Esophagus muscularis mucosa (tissue), 4 donors: ENCODE measurements around the gene CDH6. TPM values are rescaled to one million over a fixed set of nuclear protein-coding genes. Genes with fewer than 3 reads are reported as not detected.

Source experiments
- DNase-seq: peaks from one replicate; pipeline ENCODE4 v3.0.0-alpha.2; 2017; ENCODE audit errors: extremely low spot score
- H3K27ac ChIP-seq, 4 donors: fragments of 200-600 bp; sonication (generic); replicated peaks in 1 of 4; 1 replicate in 3 of 4; 2 replicates in 1 of 4; pipeline ENCODE4 v1.5.1; 2016 to 2019; ENCODE audit warnings: mild to moderate bottlenecking in 1 of 4
- H3K27me3 ChIP-seq, 4 donors: fragments of 200-600 bp; sonication (generic); one replicate each; pipeline versions ENCODE4 v1.5.1 to v1.6.0; 2016 to 2019
- H3K36me3 ChIP-seq, 4 donors: fragments of 200-600 bp; sonication (generic); one replicate each; pipeline ENCODE4 v1.5.1; 2016 to 2019
- H3K4me1 ChIP-seq, 4 donors: fragments of 200-600 bp; sonication (generic); one replicate each; pipeline ENCODE4 v1.5.1; 2016 to 2019
- H3K4me3 ChIP-seq, 4 donors: fragments of 200-600 bp; sonication (generic); 1 replicate in 2 of 4; 2 replicates in 2 of 4; pipeline ENCODE4 v1.5.1; 2016 to 2019; ENCODE audit warnings: mild to moderate bottlenecking in 4 of 4, moderate library complexity in 1 of 4
- H3K9me3 ChIP-seq, 4 donors: fragments of 200-600 bp; sonication (generic); 1 replicate in 3 of 4; 2 replicates in 1 of 4; pipeline ENCODE4 v1.5.1; 2016 to 2019
- EP300 ChIP-seq: sonication (generic); formaldehyde crosslinking; IDR thresholded peaks from one replicate; pipeline ENCODE4 v1.6.1; 2017; ENCODE audit warnings: antibody characterized with exemption
- POLR2A ChIP-seq: fragments of 450-650 bp; IDR thresholded peaks from one replicate; pipeline ENCODE4 v1.6.1; 2017; ENCODE audit warnings: antibody characterized with exemption, moderate library complexity, mild to moderate bottlenecking, low read depth
- POLR2AphosphoS5 ChIP-seq, 2 donors: sonication (generic); formaldehyde crosslinking; IDR thresholded peaks; one replicate each; pipeline ENCODE4 v1.6.1; 2017; ENCODE audit warnings: antibody characterized with exemption in 2 of 2
- WGBS: methylation state at CpG from one replicate; pipeline ENCODE4 v1.1.5; 2018; 5-methylcytosine and 5-hydroxymethylcytosine counted together
- intact Hi-C: fragments of 100-400 bp; cut with DNase I; formaldehyde crosslinking; loops from one replicate; pipeline ENCODE4 v1.15.1; 2023
- total RNA-seq, 4 donors: library from RNA; depleted of rRNA; stranded (reverse); fragments of >200 nt; gene quantifications; one replicate each; pipeline versions ENCODE4 v1.1.0 to v1.2.1, GENCODE V29; 2016
- TF ChIP-seq, protein P1 (sequence below), 3 experiments: fragments of 200-600 bp in 2 of 3; fragments of 450-650 bp in 1 of 3; sonication (generic) in 2 of 3; IDR thresholded peaks; one replicate each; pipeline ENCODE4 v1.5.1; 2017 to 2019; ENCODE audit warnings: antibody characterized with exemption in 3 of 3, mild to moderate bottlenecking in 2 of 3, moderate library complexity in 1 of 3

The CDH6 gene
- total RNA-seq, 4 donors from 2014 or later: 0.83 to 5.3 (median 3.9) TPM

GRCh38 chr5:31186672-31187267, 6.7 kb upstream of the CDH6 start:
- intact Hi-C loops: no loop called here
- Histone ChIP-seq H3K27me3 (peaks cover 0 to 5% (median 0%) of the 10 kb centered on the region in 4 donors), H3K9me3 (no peaks in the 10 kb centered on the region), H3K4me1 (no peaks in the 10 kb centered on the region), H3K27ac (no peak overlapping the region), H3K36me3 (no peaks in the 10 kb centered on the region), H3K4me3 (no peak overlapping the region)
- 30% methylated on average over 5 of the region's 5 CpGs for WGBS
- no peak for DNase-seq
- TF ChIP-seq POLR2A (no peak), POLR2AphosphoS5 (IDR thresholded peaks at IDR 0.05) (no peak)
- TF ChIP-seq, protein P1, sequence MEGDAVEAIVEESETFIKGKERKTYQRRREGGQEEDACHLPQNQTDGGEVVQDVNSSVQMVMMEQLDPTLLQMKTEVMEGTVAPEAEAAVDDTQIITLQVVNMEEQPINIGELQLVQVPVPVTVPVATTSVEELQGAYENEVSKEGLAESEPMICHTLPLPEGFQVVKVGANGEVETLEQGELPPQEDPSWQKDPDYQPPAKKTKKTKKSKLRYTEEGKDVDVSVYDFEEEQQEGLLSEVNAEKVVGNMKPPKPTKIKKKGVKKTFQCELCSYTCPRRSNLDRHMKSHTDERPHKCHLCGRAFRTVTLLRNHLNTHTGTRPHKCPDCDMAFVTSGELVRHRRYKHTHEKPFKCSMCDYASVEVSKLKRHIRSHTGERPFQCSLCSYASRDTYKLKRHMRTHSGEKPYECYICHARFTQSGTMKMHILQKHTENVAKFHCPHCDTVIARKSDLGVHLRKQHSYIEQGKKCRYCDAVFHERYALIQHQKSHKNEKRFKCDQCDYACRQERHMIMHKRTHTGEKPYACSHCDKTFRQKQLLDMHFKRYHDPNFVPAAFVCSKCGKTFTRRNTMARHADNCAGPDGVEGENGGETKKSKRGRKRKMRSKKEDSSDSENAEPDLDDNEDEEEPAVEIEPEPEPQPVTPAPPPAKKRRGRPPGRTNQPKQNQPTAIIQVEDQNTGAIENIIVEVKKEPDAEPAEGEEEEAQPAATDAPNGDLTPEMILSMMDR (IDR thresholded peaks at IDR 0.05): peak; percentile 29 to 71 (median 69)

GRCh38 chr5:31187591-31187990, 5.9 kb upstream of the CDH6 start:
- no peak for DNase-seq
- no peaks in the 10 kb centered on the region for H3K4me1 ChIP-seq
- H3K9me3 ChIP-seq: no peaks in the 10 kb centered on the region
- peaks cover 0 to 9% (median 0%) of the 10 kb centered on the region in 4 donors for H3K27me3 ChIP-seq
- intact Hi-C loops: no loop called here
- TF ChIP-seq EP300 (no peak), POLR2A (no peak), POLR2AphosphoS5 (IDR thresholded peaks at IDR 0.05) (no peak)
- TF ChIP-seq, protein P1 (IDR thresholded peaks at IDR 0.05): no peak
- no peaks in the 10 kb centered on the region for H3K36me3 ChIP-seq
- no peak overlapping the region for H3K4me3 ChIP-seq
- WGBS: 77% methylated on average over 7 of the region's 7 CpGs
- no peak overlapping the region for H3K27ac ChIP-seq

GRCh38 chr5:31192442-31192841, 1.0 kb upstream of the CDH6 start:
- H3K27ac ChIP-seq: no peak overlapping the region
- TF ChIP-seq POLR2AphosphoS5 (IDR thresholded peaks at IDR 0.05) (no peak), POLR2A (no peak), EP300 (no peak)
- TF ChIP-seq, protein P1 (IDR thresholded peaks at IDR 0.05): no peak
- no peak overlapping the region for H3K4me3 ChIP-seq
- H3K36me3 ChIP-seq: no peaks in the 10 kb centered on the region
- no peaks in the 10 kb centered on the region for H3K9me3 ChIP-seq
- H3K27me3 ChIP-seq: peaks cover 0 to 53% (median 6%) of the 10 kb centered on the region in 4 donors
- intact Hi-C loops: no loop called here
- H3K4me1 ChIP-seq: peaks cover 12 to 25% (median 21%) of the 10 kb centered on the region in 4 donors
- WGBS: 73% methylated on average over 1 of the region's 1 CpG
- no peak for DNase-seq

GRCh38 chr5:31193116-31193515, 370 bp upstream of the CDH6 start:
- intact Hi-C loops: no loop called here

More at GRCh38 chr5:31193116-31193515, 370 bp upstream of the CDH6 start:
- H3K27ac ChIP-seq: no peak overlapping the region
- H3K4me1 ChIP-seq: peaks cover 12 to 25% (median 21%) of the 10 kb centered on the region in 4 donors
- no peak for DNase-seq
- H3K9me3 ChIP-seq: no peaks in the 10 kb centered on the region
- no peaks in the 10 kb centered on the region for H3K36me3 ChIP-seq
- H3K4me3 ChIP-seq: peak overlapping the region; percentile 51 to 63 (median 52)
- peaks cover 0 to 53% (median 6%) of the 10 kb centered on the region in 4 donors for H3K27me3 ChIP-seq
- TF ChIP-seq EP300 (no peak), POLR2A (no peak), POLR2AphosphoS5 (IDR thresholded peaks at IDR 0.05) (no peak)
- TF ChIP-seq, protein P1 (IDR thresholded peaks at IDR 0.05): no peak
- WGBS: 63% methylated on average over 10 of the region's 10 CpGs
